ENCODE results near the gene ADAMTS18.

DNA sequence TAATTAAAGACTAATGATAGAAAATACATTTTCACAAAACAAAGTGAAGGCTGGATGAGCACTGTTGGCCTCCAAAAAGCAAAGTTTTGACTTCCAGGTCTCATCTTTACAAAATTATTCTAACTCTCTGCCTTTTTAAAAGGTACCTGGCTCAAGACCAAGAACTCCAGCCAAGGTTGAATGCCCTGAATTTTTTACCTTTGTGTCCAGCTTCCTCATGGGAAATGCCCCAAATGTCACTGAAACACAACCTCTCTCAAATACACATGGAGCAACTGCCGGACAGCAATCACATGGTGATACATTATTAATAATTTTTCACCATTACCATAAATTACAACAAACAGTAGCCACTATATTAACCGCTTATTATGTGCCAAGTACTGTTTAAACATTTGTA is 32.2 kb downstream of the ADAMTS18 start:
- TF ChIP-seq POLR2A (IDR thresholded peaks at IDR 0.05; ENCODE audit: borderline replicate concordance, extremely low read depth, insufficient read depth, insufficient read length) (no peak), EGR1 (IDR thresholded peaks at IDR 0.05; ENCODE audit: low read depth) (no peak), ELF1 (IDR thresholded peaks at IDR 0.05; ENCODE audit: borderline replicate concordance, low read depth) (no peak), EZH2 (IDR thresholded peaks at IDR 0.05) (no peak), SIN3A (IDR thresholded peaks at IDR 0.05; ENCODE audit: low read depth) (no peak)
- TF ChIP-seq, protein P1, sequence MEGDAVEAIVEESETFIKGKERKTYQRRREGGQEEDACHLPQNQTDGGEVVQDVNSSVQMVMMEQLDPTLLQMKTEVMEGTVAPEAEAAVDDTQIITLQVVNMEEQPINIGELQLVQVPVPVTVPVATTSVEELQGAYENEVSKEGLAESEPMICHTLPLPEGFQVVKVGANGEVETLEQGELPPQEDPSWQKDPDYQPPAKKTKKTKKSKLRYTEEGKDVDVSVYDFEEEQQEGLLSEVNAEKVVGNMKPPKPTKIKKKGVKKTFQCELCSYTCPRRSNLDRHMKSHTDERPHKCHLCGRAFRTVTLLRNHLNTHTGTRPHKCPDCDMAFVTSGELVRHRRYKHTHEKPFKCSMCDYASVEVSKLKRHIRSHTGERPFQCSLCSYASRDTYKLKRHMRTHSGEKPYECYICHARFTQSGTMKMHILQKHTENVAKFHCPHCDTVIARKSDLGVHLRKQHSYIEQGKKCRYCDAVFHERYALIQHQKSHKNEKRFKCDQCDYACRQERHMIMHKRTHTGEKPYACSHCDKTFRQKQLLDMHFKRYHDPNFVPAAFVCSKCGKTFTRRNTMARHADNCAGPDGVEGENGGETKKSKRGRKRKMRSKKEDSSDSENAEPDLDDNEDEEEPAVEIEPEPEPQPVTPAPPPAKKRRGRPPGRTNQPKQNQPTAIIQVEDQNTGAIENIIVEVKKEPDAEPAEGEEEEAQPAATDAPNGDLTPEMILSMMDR (IDR thresholded peaks at IDR 0.05 in 2 of 3, conservative IDR thresholded peaks at IDR 0.05 in 1 of 3; ENCODE audit: borderline replicate concordance in 1 of 3, insufficient read depth in 1 of 3, low read depth in 2 of 3, low read length in 2 of 3), result no peak
- TF ChIP-seq, protein P2, sequence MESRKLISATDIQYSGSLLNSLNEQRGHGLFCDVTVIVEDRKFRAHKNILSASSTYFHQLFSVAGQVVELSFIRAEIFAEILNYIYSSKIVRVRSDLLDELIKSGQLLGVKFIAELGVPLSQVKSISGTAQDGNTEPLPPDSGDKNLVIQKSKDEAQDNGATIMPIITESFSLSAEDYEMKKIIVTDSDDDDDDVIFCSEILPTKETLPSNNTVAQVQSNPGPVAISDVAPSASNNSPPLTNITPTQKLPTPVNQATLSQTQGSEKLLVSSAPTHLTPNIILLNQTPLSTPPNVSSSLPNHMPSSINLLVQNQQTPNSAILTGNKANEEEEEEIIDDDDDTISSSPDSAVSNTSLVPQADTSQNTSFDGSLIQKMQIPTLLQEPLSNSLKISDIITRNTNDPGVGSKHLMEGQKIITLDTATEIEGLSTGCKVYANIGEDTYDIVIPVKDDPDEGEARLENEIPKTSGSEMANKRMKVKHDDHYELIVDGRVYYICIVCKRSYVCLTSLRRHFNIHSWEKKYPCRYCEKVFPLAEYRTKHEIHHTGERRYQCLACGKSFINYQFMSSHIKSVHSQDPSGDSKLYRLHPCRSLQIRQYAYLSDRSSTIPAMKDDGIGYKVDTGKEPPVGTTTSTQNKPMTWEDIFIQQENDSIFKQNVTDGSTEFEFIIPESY (IDR thresholded peaks at IDR 0.05; ENCODE audit: extremely low read depth, insufficient replicate concordance, low read length), result no peak
- TF ChIP-seq, protein P3, sequence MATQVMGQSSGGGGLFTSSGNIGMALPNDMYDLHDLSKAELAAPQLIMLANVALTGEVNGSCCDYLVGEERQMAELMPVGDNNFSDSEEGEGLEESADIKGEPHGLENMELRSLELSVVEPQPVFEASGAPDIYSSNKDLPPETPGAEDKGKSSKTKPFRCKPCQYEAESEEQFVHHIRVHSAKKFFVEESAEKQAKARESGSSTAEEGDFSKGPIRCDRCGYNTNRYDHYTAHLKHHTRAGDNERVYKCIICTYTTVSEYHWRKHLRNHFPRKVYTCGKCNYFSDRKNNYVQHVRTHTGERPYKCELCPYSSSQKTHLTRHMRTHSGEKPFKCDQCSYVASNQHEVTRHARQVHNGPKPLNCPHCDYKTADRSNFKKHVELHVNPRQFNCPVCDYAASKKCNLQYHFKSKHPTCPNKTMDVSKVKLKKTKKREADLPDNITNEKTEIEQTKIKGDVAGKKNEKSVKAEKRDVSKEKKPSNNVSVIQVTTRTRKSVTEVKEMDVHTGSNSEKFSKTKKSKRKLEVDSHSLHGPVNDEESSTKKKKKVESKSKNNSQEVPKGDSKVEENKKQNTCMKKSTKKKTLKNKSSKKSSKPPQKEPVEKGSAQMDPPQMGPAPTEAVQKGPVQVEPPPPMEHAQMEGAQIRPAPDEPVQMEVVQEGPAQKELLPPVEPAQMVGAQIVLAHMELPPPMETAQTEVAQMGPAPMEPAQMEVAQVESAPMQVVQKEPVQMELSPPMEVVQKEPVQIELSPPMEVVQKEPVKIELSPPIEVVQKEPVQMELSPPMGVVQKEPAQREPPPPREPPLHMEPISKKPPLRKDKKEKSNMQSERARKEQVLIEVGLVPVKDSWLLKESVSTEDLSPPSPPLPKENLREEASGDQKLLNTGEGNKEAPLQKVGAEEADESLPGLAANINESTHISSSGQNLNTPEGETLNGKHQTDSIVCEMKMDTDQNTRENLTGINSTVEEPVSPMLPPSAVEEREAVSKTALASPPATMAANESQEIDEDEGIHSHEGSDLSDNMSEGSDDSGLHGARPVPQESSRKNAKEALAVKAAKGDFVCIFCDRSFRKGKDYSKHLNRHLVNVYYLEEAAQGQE (IDR thresholded peaks at IDR 0.05; ENCODE audit: low read depth), result no peak
- TF ChIP-seq, protein P4, sequence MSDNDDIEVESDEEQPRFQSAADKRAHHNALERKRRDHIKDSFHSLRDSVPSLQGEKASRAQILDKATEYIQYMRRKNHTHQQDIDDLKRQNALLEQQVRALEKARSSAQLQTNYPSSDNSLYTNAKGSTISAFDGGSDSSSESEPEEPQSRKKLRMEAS (IDR thresholded peaks at IDR 0.05), result no peak
